Lower lobe of right lung (tissue), 2 donors: ENCODE measurements around the gene ATP6V1G1. TPM values are rescaled to one million over a fixed set of nuclear protein-coding genes. Genes with fewer than 3 reads are reported as not detected.
"Not testable (repeated sequence)": the region's sequence is repeated elsewhere in the genome, so short reads cannot be mapped to it uniquely, and the experiment has no call there.

ENCODE experiments used
- ATAC-seq, 2 donors: fragments of 200-7000 bp; cut with Tn5 transposase; one replicate each; pipeline ENCODE4 v1.9.1; 2020 to 2022; ENCODE audit warnings: mild to moderate bottlenecking in 2 of 2, moderate library complexity in 2 of 2
- DNase-seq: peaks from one replicate; pipeline ENCODE4 v3.0.0-alpha.2; 2020
- H3K27ac ChIP-seq: fragments of 200-600 bp; one replicate; pipeline ENCODE4 v1.8.0; 2022
- H3K27me3 ChIP-seq: fragments of 200-600 bp; one replicate; pipeline ENCODE4 v1.8.0; 2022; ENCODE audit warnings: low read depth
- H3K36me3 ChIP-seq: fragments of 200-600 bp; one replicate; pipeline ENCODE4 v1.8.0; 2022; ENCODE audit warnings: mild to moderate bottlenecking
- H3K4me1 ChIP-seq: fragments of 200-600 bp; one replicate; pipeline ENCODE4 v1.8.0; 2022
- H3K4me3 ChIP-seq: fragments of 200-600 bp; one replicate; pipeline ENCODE4 v1.8.0; 2022; ENCODE audit warnings: mild to moderate bottlenecking
- H3K9me3 ChIP-seq: fragments of 200-600 bp; one replicate; pipeline ENCODE4 v1.8.0; 2022
- CTCF ChIP-seq: fragments of 200-600 bp; IDR thresholded peaks from one replicate; pipeline ENCODE4 v1.8.0; 2022; ENCODE audit warnings: antibody characterized with exemption, mild to moderate bottlenecking
- intact Hi-C: fragments of 100-400 bp; cut with DNase I; formaldehyde crosslinking; loops from one replicate; pipeline ENCODE4 v1.11.0; 2022
- total RNA-seq: library from RNA; stranded (reverse); fragmentation: NEBNext Ultra II Directional; extraction: Animal tissue kit (Norgen Biotek cat#: 25700); gene quantifications from one replicate; pipeline ENCODE4 v1.2.1, GENCODE V29; 2021
- donor health status: DM: no; HTN: yes; CAD: no; lungs with severe emphysema.

ATP6V1G1 gene
- total RNA-seq, 1 donor from 2014 or later = 104 TPM

DNA sequence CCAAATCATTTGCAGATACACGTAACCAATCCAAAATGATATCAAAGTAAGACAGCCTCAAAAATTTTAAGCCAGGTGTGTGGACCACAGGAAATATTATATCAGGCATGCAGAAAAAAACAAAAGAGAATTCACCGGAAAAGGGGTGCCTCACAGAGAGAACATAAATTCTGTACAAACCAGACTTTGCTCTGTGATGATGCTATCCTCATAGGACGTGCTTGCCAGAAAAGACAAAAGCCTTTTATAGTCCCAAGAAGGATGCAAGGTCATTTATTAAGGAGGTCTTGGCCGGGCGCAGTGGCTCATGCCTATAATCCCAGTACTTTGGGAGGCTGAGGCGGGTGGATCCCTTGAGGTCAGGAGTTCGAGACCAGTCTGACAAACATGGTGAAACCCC, 16.8 kb upstream of the ATP6V1G1 start:
- Histone ChIP-seq H3K9me3 (no peaks in the 10 kb centered on the region), H3K4me1 (no peaks in the 10 kb centered on the region), H3K4me3 (no peak overlapping the region), H3K27ac (no peak overlapping the region), H3K36me3 (no peaks in the 10 kb centered on the region), H3K27me3 (peaks cover 5% of the 10 kb centered on the region)
- intact Hi-C loops = no loop called here
- no peak for ATAC-seq
- no peak for TF ChIP-seq CTCF
- no peak for DNase-seq

- no peak for ATAC-seq
- Histone ChIP-seq H3K9me3 (no peaks in the 10 kb centered on the region), H3K4me1 (no peaks in the 10 kb centered on the region), H3K36me3 (no peaks in the 10 kb centered on the region), H3K27ac (no peak overlapping the region), H3K27me3 (peaks cover 5% of the 10 kb centered on the region), H3K4me3 (no peak overlapping the region)
- no peak for DNase-seq
- TF ChIP-seq CTCF = no peak
- intact Hi-C loops = no loop called here
These were observed 16.2 kb upstream of the ATP6V1G1 start for GRCh38 chr9:114571391-114571790.

GRCh38 chr9:114572199-114572598, 15.4 kb upstream of the ATP6V1G1 start:
- intact Hi-C loops = no loop called here
- no peaks in the 10 kb centered on the region for H3K9me3 ChIP-seq
- peaks cover 5% of the 10 kb centered on the region for H3K27me3 ChIP-seq
- H3K4me3 ChIP-seq = no peak overlapping the region
- H3K36me3 ChIP-seq = no peaks in the 10 kb centered on the region
- ATAC-seq = no peak
- H3K4me1 ChIP-seq = no peaks in the 10 kb centered on the region
- DNase-seq = no peak
- no peak for TF ChIP-seq CTCF
- H3K27ac ChIP-seq = no peak overlapping the region

- Histone ChIP-seq H3K9me3 (no peaks in the 10 kb centered on the region), H3K27me3 (peaks cover 5% of the 10 kb centered on the region), H3K4me1 (no peaks in the 10 kb centered on the region), H3K4me3 (no peak overlapping the region), H3K36me3 (no peaks in the 10 kb centered on the region), H3K27ac (no peak overlapping the region)
- no peak for DNase-seq
- no peak for TF ChIP-seq CTCF
- intact Hi-C loops = no loop called here
- peak in 1 of 2 donors; percentile 40 for ATAC-seq
These were observed 13.1 kb upstream of the ATP6V1G1 start for GRCh38 chr9:114574438-114574837.

- H3K4me3 ChIP-seq, ATAC-seq, H3K4me1 ChIP-seq, H3K27me3 ChIP-seq, H3K9me3 ChIP-seq, intact Hi-C loops, DNase-seq, H3K27ac ChIP-seq, H3K36me3 ChIP-seq: not testable (repeated sequence)
These were observed 10.8 kb upstream of the ATP6V1G1 start for GRCh38 chr9:114576779-114577178.

DNA sequence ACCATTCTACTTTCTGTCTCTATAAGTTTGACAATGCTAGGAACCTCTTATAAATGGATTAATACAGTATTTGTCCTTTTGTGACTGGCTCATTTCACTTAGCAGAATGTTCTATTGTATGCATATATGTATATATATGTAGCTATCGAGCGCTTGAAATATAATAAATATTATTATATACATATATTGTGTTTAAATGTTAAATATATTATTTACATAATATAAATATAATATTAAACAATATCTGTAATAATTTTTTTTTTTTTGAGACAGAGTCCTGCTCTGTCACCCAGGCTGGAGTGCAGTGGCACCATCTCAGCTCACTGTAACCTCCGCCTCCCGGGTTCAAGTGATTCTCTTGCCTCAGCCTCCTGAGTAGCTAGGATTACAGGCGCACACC, 9.4 kb upstream of the ATP6V1G1 start:
- H3K27me3 ChIP-seq, H3K4me1 ChIP-seq, H3K9me3 ChIP-seq, DNase-seq, H3K36me3 ChIP-seq, H3K27ac ChIP-seq, H3K4me3 ChIP-seq, intact Hi-C loops, ATAC-seq: not testable (repeated sequence)

DNA sequence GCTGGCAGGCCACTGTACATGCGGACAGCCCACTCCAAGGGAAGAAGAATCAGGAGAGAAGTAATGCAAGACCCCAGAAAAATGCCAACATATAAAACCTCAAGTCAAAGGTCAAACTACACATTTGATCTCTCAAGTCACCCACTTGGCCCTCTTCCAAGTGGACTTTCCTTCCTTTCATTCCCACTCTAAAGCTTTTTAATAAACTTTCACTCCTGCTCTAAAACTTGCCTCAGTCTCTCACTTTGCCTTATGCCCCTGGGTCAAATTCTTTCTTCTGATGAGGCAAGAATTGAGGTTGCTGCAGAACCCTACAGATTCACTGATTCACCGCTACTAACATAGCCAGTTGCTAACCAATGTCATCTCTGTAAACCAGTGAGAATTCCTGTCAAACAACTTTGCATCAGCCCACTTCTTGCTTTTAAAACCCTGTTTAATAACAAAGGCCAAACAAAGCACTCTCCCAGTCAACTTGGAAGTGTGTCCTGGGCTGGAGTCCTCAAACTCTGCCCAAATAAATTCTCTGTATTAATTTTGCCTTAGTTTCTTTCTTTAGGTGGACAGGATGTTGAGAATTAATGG, 6.9 kb upstream of the ATP6V1G1 start:
- H3K4me1 ChIP-seq = no peaks in the 10 kb centered on the region
- intact Hi-C loops = no loop called here
- no peak for TF ChIP-seq CTCF
- no peaks in the 10 kb centered on the region for H3K9me3 ChIP-seq
- ATAC-seq (no peak), DNase-seq (no peak)
- H3K36me3 ChIP-seq = no peaks in the 10 kb centered on the region
- H3K27me3 ChIP-seq = no peaks in the 10 kb centered on the region
- H3K4me3 ChIP-seq = no peak overlapping the region
- H3K27ac ChIP-seq = no peak overlapping the region
